Posterior vena cava (tissue), 2 donors: ENCODE data around the gene MAGEB5. TPM values are rescaled to one million over a fixed set of nuclear protein-coding genes. Genes with fewer than 3 reads are reported as not detected.
"Not testable (repeated sequence)": the region's sequence is repeated elsewhere in the genome, so short reads cannot be mapped to it uniquely, and the experiment has no call there.

Source experiments
- DNase-seq: peaks from one replicate; pipeline ENCODE4 v3.0.0-alpha.2; 2020; ENCODE audit warnings: low spot score
- intact Hi-C, 2 donors: fragments of 100-400 bp; cut with DNase I; formaldehyde crosslinking; loops; one replicate each; pipeline versions ENCODE4 v1.14.1 to v1.14.2; 2022 to 2023
- long read RNA-seq, 2 donors: library from polyadenylated mRNA; unstranded; transcript quantifications; one replicate each; pipeline ENCODE4 v2.0.0, GENCODE V29; 2020 to 2021
- total RNA-seq, 2 donors: library from RNA; stranded (reverse); fragmentation: NEBNext Ultra II Directional; extraction: Animal tissue kit (Norgen Biotek cat#: 25700); gene quantifications; one replicate each; pipeline ENCODE4 v1.2.1, GENCODE V29; 2021
- donor health status: DM: yes; HTN: yes; CAD: no.
- donor health status: DM: yes; HTN: yes; CAD: no.

MAGEB5 gene
- total RNA-seq = not detected
- long read RNA-seq, donor 1 = 0 reads
- long read RNA-seq, donor 2 = 0 reads

- no peak for DNase-seq
- intact Hi-C loops = no loop called here
These were observed at the start of gene MAGEB5 for GRCh38 chrX:26215869-26216268. TSS of gene MAGEB5 (plus strand) at chrX:26216169. CDS start at chrX:26217302, 1,133 bp downstream.

GRCh38 chrX:26192204-26192603 is 23.8 kb upstream of the MAGEB5 start, which contains the start of gene MAGEB6:
TSS of gene MAGEB6 (plus strand) at chrX:26192440. CDS start at chrX:26193847, 1,407 bp downstream.
- peak; percentile 58 for DNase-seq
- intact Hi-C loops = no loop called here

GRCh38 chrX:26203561-26203960 is 12.4 kb upstream of the MAGEB5 start:
- intact Hi-C loops = no loop called here
- no peak for DNase-seq

GRCh38 chrX:26204717-26205116 is 11.3 kb upstream of the MAGEB5 start:
- DNase-seq = peak; percentile 66
- intact Hi-C loops = not testable (repeated sequence)

GRCh38 chrX:26208012-26208411 is 8.0 kb upstream of the MAGEB5 start:
- intact Hi-C loops = no loop called here

GRCh38 chrX:26219351-26219750 is 3.4 kb downstream of the MAGEB5 start:
- DNase-seq = no peak
- intact Hi-C loops = no loop called here

More at GRCh38 chrX:26208012-26208411, 8.0 kb upstream of the MAGEB5 start:
- DNase-seq = no peak

GRCh38 chrX:26234177-26234576 is 18.2 kb downstream of the MAGEB5 start:
- intact Hi-C loops = no loop called here
- DNase-seq = no peak

GRCh38 chrX:26253526-26253925 is 37.6 kb downstream of the MAGEB5 start:
- intact Hi-C loops = no loop called here

GRCh38 chrX:26254436-26254835 is 38.5 kb downstream of the MAGEB5 start:
- DNase-seq = no peak
- intact Hi-C loops = no loop called here

More at GRCh38 chrX:26253526-26253925, 37.6 kb downstream of the MAGEB5 start:
- no peak for DNase-seq

- DNase-seq = no peak
- intact Hi-C loops = loop anchor here in 1 of 2 donors (5.0 kb wide), 1 partner anchor 65 kb away; no protein-coding TSS in a partner anchor
These were observed 46.2 kb downstream of the MAGEB5 start for GRCh38 chrX:26262121-26262523.

Other genes with a start within 250 kb of the MAGEB5 start
- not detected for gene MAGEB18, start 77.8 kb upstream of the MAGEB5 start, total RNA-seq
- gene MAGEB6B, start 55.6 kb upstream of the MAGEB5 start, total RNA-seq = not detected
- gene MAGEB6, start 23.7 kb upstream of the MAGEB5 start, total RNA-seq = not detected